Right renal cortex interstitium (tissue), 3 donors: ENCODE results near the gene DOCK8. TPM values are rescaled to one million over a fixed set of nuclear protein-coding genes. Genes with fewer than 3 reads are reported as not detected.
"Not testable (repeated sequence)": the region's sequence is repeated elsewhere in the genome, so short reads cannot be mapped to it uniquely, and the experiment has no call there.

Experiments
- DNase-seq, 3 donors: peaks; one replicate each; pipeline ENCODE4 v3.0.0-alpha.2; 2013; ENCODE audit warnings: low read depth in 3 of 3, low spot score in 2 of 3
- polyA plus RNA-seq, 3 donors: library from polyadenylated mRNA; unstranded; fragments of 120-200 nt; gene quantifications; one replicate each; pipeline ENCODE4 v1.2.1, GENCODE V29; 2013; ENCODE audit not compliant: insufficient read length in 3 of 3

DOCK8 gene
- polyA plus RNA-seq, 3 donors, result 10.8 to 15.6 (median 10.9) TPM

GRCh38 chr9:401223-401622 is 186.6 kb downstream of the DOCK8 start:
- no peak for DNase-seq

- peak in 1 of 3 donors; percentile 15 for DNase-seq
These were observed 189.6 kb downstream of the DOCK8 start for GRCh38 chr9:404234-404633.

- no peak for DNase-seq
These were observed 190.7 kb downstream of the DOCK8 start for GRCh38 chr9:405341-405740.

GRCh38 chr9:406886-407654 is 192.4 kb downstream of the DOCK8 start:
- DNase-seq, result no peak

GRCh38 chr9:409655-410054 is 195.0 kb downstream of the DOCK8 start:
- not testable (repeated sequence) for DNase-seq

GRCh38 chr9:414595-414994 is 199.9 kb downstream of the DOCK8 start:
- DNase-seq, result no peak

GRCh38 chr9:419571-420171 is 205.0 kb downstream of the DOCK8 start:
- DNase-seq, result peak in 1 of 3 donors; percentile 26

- no peak for DNase-seq
These were observed 207.2 kb downstream of the DOCK8 start for GRCh38 chr9:421896-422295.

- no peak for DNase-seq
These were observed 211.6 kb downstream of the DOCK8 start for GRCh38 chr9:426264-426663.

- DNase-seq, result no peak
These were observed 212.3 kb downstream of the DOCK8 start for GRCh38 chr9:426976-427375.

GRCh38 chr9:431701-432100 is 217.0 kb downstream of the DOCK8 start:
- DNase-seq, result no peak

- DNase-seq, result no peak
These were observed 221.8 kb downstream of the DOCK8 start for GRCh38 chr9:436482-436881.

GRCh38 chr9:437066-437465 is 222.4 kb downstream of the DOCK8 start:
- no peak for DNase-seq

GRCh38 chr9:437574-438001 is 222.9 kb downstream of the DOCK8 start:
- DNase-seq, result no peak

- no peak for DNase-seq
These were observed 223.4 kb downstream of the DOCK8 start for GRCh38 chr9:438066-438465.

- no peak for DNase-seq
These were observed 224.5 kb downstream of the DOCK8 start for GRCh38 chr9:438961-439768.

GRCh38 chr9:441126-441525 is 226.5 kb downstream of the DOCK8 start:
- DNase-seq, result peak in 1 of 3 donors; percentile 57

- no peak for DNase-seq
These were observed 229.9 kb downstream of the DOCK8 start for GRCh38 chr9:444528-444927.

- no peak for DNase-seq
These were observed 230.4 kb downstream of the DOCK8 start for GRCh38 chr9:445033-445432.

GRCh38 chr9:446074-446699 is 231.5 kb downstream of the DOCK8 start:
- no peak for DNase-seq
